ENCODE measurements around the gene PLCL1.

PLCL1 gene

DNA sequence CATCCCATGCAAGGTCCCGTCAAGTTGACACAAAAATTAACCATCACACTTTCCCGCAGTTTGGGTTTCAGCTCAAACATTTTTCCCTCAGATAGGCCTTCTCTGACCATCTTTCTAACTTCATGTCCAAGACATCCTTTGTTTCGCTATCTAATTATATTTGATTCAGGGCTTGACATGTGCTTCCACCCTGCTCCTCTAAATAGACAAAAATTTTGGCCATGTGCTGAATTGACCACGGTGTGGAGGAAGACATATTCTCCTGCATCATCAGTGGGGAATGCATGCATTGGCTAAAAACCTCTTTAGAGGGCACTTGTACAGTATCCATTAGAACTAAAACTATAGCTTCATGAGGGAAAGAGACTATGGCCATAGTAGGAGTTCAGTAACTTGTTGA, 81.2 kb downstream of the PLCL1 start:
- no peaks in the 10 kb centered on the region for H3K9me3 Mint-ChIP-seq
- H3K27ac Mint-ChIP-seq (ENCODE audit: low read depth), result no peak overlapping the region
- DNase-seq (ENCODE audit: low spot score in 2 of 2), result no peak
- H3K4me3 Mint-ChIP-seq, result no peak overlapping the region
- no peak for ATAC-seq (replicated peaks; ENCODE audit: extremely low read depth, poor library complexity, severe bottlenecking)
- no peaks in the 10 kb centered on the region for H3K27me3 Mint-ChIP-seq
- H3K36me3 Mint-ChIP-seq (ENCODE audit: insufficient read depth), result no peaks in the 10 kb centered on the region
- H3K4me1 Mint-ChIP-seq, result no peaks in the 10 kb centered on the region

DNA sequence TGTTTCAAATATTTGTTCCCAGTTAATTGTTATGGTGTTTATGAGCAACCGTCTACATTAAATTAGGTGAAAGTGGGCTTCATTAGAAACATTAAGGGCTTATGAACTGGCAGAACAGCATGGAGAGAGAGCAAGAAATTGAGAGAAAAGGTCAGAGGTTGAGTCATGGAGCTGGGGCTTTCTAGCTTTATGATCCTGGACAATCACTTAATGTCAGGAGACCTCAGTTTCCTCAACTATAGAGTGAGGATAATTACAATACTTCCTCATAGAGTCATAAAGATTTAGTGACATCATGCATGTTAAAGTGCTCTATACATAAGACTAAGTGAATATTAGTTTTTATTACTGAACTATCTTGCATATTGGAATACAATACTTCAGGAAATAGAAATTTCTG, 83.9 kb downstream of the PLCL1 start:
- Mint-ChIP-seq H3K4me1 (no peaks in the 10 kb centered on the region), H3K27me3 (no peaks in the 10 kb centered on the region), H3K27ac (ENCODE audit: low read depth) (no peak overlapping the region), H3K36me3 (ENCODE audit: insufficient read depth) (no peaks in the 10 kb centered on the region), H3K4me3 (no peak overlapping the region), H3K9me3 (no peaks in the 10 kb centered on the region)
- ATAC-seq (replicated peaks; ENCODE audit: extremely low read depth, poor library complexity, severe bottlenecking) (no peak), DNase-seq (ENCODE audit: low spot score in 2 of 2) (no peak)

DNA sequence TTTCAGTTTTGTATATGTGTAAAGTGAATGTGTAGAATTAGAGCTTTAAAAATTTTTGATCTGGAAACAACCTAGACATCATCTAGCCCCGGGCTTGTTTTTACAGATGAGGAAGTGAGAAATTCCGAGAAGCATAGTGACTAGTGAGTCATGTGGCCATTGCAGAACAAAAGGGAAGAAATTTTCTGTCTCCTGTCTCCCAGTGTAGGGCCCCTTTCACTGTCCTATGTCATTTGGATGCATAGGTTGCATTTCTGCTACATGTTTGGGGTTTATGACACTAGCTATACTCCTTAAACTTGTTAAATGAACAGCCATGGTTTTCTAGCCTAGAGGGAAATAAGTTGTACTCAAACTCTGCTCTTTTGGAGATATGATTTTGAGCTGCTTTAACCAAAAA, 84.6 kb downstream of the PLCL1 start:
- Mint-ChIP-seq H3K27ac (ENCODE audit: low read depth) (no peak overlapping the region), H3K9me3 (no peaks in the 10 kb centered on the region), H3K4me1 (no peaks in the 10 kb centered on the region), H3K27me3 (no peaks in the 10 kb centered on the region), H3K36me3 (ENCODE audit: insufficient read depth) (no peaks in the 10 kb centered on the region), H3K4me3 (no peak overlapping the region)
- peak; percentile 32 for ATAC-seq (replicated peaks; ENCODE audit: extremely low read depth, poor library complexity, severe bottlenecking)
- DNase-seq (ENCODE audit: low spot score in 2 of 2), result no peak

DNA sequence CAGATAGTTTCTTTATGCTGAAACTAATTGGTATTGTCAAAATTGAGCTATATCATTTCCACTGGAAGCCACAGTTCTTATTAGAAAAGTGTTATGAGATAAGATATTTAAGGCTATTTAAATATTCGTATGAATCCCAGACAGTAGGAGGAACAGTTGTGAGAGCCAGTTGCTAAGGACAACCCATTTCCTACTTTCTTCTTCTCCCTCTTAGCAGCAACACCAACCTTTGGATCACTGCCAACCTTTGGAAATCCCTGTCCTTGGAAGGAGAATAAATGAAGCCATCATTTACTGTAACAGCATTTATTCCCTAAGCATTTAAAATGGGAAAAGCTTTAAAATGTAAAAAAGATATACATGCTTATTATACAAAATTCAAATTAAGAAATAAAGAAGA, 85.8 kb downstream of the PLCL1 start:
- no peak for DNase-seq (ENCODE audit: low spot score in 2 of 2)
- Mint-ChIP-seq H3K36me3 (ENCODE audit: insufficient read depth) (no peaks in the 10 kb centered on the region), H3K4me3 (no peak overlapping the region), H3K4me1 (no peaks in the 10 kb centered on the region), H3K9me3 (no peaks in the 10 kb centered on the region), H3K27ac (ENCODE audit: low read depth) (no peak overlapping the region), H3K27me3 (no peaks in the 10 kb centered on the region)
- ATAC-seq (replicated peaks; ENCODE audit: extremely low read depth, poor library complexity, severe bottlenecking), result no peak

DNA sequence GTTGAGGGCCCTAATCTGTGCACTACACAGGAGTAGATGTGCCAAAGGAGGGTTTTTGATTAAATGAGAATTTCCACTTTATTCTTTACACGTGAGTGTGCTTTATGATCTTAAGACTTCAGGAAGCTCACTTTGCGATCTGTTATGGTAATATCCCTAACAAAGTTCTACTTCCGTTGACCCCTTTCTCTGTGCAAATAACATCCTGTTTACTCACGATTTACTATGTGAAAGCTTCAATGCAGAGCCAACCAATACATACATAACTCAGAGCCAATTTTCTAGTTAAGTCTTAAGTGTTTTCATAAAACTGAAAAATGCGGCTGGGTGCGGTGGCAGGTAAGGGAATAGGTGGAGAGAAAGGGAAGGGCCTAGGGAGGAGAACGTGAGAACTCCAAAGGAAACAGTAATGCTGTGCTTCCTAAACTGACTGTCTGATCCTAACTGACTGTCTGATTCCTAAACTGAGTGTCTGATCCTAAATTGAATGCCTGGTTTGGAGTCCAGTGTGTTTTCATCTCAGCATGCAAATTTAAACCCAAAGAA, 87.6 kb downstream of the PLCL1 start:
- no peaks in the 10 kb centered on the region for H3K27me3 Mint-ChIP-seq
- no peak for ATAC-seq (replicated peaks; ENCODE audit: extremely low read depth, poor library complexity, severe bottlenecking)
- peak overlapping the region; percentile 0 for H3K4me3 Mint-ChIP-seq
- no peak overlapping the region for H3K27ac Mint-ChIP-seq (ENCODE audit: low read depth)
- DNase-seq (ENCODE audit: low spot score in 2 of 2), result no peak
- no peaks in the 10 kb centered on the region for H3K36me3 Mint-ChIP-seq (ENCODE audit: insufficient read depth)
- H3K4me1 Mint-ChIP-seq, result no peaks in the 10 kb centered on the region
- no peaks in the 10 kb centered on the region for H3K9me3 Mint-ChIP-seq

DNA sequence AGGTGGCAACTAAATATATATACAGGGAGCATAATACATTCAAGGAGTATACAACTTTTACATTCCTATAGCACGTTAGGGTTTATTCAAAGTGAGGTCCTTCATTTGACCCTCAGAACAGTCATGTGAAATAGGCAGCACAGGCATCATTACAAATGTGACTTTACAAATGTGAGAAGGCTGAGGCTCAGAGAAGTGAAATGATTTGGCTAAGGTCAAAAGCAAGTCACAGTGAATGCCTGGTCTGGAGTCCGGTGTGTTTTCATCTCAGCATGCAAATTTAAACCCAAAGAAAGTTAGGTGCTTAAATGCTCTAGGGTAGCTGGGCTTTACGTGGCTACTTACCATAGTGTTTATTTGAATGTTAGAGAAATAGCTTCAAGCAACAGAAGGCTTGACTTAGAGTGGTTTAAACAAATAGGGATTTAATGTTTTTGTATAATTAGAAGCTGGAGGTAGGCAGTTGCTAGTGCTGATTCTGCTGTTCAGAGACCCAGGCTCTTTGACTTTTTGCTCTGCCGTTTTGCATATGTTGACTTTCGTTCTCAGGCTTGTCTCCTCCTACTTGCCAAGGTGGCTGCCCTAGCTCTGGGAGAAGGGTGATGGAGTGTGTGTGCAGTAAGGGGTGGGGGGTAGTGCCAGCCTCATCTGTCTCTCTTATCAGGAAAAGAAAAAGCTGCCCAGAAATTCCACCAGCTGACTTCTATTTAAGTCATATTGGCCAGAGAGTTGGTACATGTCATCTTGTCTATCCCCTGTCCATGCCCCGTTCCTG, 89.2 kb downstream of the PLCL1 start:
- no peak overlapping the region for H3K4me3 Mint-ChIP-seq
- no peak for ATAC-seq (replicated peaks; ENCODE audit: extremely low read depth, poor library complexity, severe bottlenecking)

DNA sequence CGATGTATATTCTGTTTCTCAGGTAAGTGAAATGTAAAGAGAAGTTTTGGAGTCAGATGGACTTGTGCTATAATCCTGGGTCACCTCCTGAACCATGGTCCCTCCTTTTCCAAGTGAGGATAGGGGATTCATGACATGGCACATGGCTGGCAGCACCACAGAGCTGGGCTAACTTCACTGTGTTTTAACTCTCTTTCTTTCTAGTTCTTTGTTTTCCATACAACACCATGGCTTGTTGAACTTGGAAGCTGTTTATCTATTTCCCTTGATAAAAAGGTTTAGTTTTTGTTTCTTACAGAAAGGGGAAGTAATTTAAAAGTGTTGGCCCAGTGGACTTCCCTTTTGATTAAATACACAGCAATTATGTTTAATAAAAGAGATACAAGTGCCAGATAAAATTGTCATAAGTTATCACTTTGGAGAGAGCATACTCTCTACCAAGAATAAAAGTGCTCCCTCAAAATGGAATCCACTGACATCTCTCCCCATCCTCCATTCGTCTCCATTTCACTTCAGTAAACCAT, 90.4 kb downstream of the PLCL1 start:
- Mint-ChIP-seq H3K27ac (ENCODE audit: low read depth) (no peak overlapping the region), H3K4me3 (no peak overlapping the region), H3K36me3 (ENCODE audit: insufficient read depth) (no peaks in the 10 kb centered on the region), H3K4me1 (no peaks in the 10 kb centered on the region), H3K9me3 (no peaks in the 10 kb centered on the region), H3K27me3 (peaks cover 2% of the 10 kb centered on the region)
- ATAC-seq (replicated peaks; ENCODE audit: extremely low read depth, poor library complexity, severe bottlenecking) (no peak), DNase-seq (ENCODE audit: low spot score in 2 of 2) (no peak)

More for the DNA sequence above, 89.2 kb downstream of the PLCL1 start:
- Mint-ChIP-seq H3K9me3 (no peaks in the 10 kb centered on the region), H3K27ac (ENCODE audit: low read depth) (no peak overlapping the region), H3K27me3 (no peaks in the 10 kb centered on the region), H3K4me1 (no peaks in the 10 kb centered on the region), H3K36me3 (ENCODE audit: insufficient read depth) (no peaks in the 10 kb centered on the region)
- no peak for DNase-seq (ENCODE audit: low spot score in 2 of 2)

DNA sequence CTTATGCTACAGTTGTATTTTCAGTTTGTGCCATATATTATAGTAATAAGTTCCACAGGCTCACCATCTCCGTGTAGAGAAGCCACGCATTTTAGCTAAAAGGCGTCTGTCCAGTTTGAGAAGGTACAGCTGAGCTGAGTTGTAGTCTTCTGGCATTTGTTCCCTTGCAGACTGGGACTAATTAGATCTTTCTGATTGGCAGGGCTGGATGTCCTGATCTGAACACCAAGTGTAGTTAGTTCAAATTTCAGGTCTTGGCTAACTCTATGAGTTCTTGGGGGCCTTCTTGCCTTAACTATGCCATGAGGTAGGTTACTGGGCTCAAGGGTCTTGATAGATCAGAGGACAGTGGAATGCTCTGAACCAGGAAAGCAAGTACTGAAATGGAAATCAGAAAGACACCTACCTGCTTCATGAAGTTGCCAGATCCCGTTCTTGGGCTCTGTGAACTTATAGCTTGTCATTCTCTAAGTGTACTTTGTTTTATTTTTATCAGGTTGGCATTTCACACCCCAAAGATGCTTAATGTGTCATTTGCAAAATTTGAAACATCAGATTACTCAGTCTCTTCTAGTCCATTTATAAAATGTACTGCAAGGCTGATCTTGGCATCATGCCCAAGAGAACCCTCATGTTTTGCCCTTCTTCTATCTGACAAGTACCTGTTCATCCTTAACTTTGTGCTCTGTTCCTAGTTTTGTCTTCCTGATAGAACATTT, 93.7 kb downstream of the PLCL1 start:
- ATAC-seq (replicated peaks; ENCODE audit: extremely low read depth, poor library complexity, severe bottlenecking) (no peak), DNase-seq (ENCODE audit: low spot score in 2 of 2) (no peak)
- no peaks in the 10 kb centered on the region for H3K4me1 Mint-ChIP-seq
- peaks cover 13% of the 10 kb centered on the region for H3K27me3 Mint-ChIP-seq
- H3K27ac Mint-ChIP-seq (ENCODE audit: low read depth), result no peak overlapping the region
- no peak overlapping the region for H3K4me3 Mint-ChIP-seq
- H3K9me3 Mint-ChIP-seq, result no peaks in the 10 kb centered on the region
- H3K36me3 Mint-ChIP-seq (ENCODE audit: insufficient read depth), result no peaks in the 10 kb centered on the region

DNA sequence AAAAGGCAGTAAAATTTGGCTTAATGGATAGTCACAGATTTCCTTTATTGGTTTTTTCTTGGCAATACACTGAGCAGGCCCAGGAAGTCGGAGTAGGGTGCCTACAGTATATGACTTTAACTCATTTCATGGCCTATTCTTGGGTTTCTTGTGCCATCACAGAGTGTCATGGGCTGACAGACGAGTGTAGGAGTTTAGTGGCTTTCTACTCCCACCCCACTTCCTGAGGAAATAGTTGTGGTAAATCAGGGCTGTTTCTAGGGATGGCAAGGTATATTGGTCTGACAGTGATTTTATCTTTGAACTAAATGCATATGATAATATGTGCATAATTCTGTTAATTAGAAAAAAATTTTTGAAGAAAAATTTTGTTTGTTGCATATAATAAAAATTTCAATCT, 100.1 kb downstream of the PLCL1 start:
- DNase-seq (ENCODE audit: low spot score in 2 of 2), result no peak
- peaks cover 36% of the 10 kb centered on the region for H3K27me3 Mint-ChIP-seq
- no peaks in the 10 kb centered on the region for H3K36me3 Mint-ChIP-seq (ENCODE audit: insufficient read depth)
- no peak overlapping the region for H3K4me3 Mint-ChIP-seq
- no peaks in the 10 kb centered on the region for H3K4me1 Mint-ChIP-seq
- ATAC-seq (replicated peaks; ENCODE audit: extremely low read depth, poor library complexity, severe bottlenecking), result no peak
- H3K27ac Mint-ChIP-seq (ENCODE audit: low read depth), result no peak overlapping the region
- H3K9me3 Mint-ChIP-seq, result no peaks in the 10 kb centered on the region

DNA sequence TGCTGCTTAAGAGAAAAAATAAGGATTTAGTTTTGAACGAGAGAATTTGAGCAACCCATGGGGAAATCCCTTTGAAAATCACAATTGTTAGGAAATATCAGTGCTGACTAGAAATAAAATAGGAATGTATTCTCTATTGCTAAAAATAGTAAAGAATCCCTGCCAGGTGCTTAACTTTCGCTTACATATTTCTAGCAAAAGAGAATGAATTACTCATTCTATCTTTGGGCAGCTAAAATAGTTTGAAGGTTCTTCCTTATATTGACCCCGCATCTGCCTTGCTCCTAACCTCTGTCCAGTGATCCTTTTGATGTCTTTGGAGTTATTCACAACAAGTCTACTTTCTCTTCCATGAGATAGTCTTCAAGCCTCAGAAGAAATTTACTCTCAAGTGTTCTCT, 103.8 kb downstream of the PLCL1 start:
- Mint-ChIP-seq H3K27me3 (peaks cover 44% of the 10 kb centered on the region), H3K4me3 (no peak overlapping the region), H3K36me3 (ENCODE audit: insufficient read depth) (no peaks in the 10 kb centered on the region), H3K4me1 (no peaks in the 10 kb centered on the region), H3K9me3 (no peaks in the 10 kb centered on the region), H3K27ac (ENCODE audit: low read depth) (no peak overlapping the region)
- ATAC-seq (replicated peaks; ENCODE audit: extremely low read depth, poor library complexity, severe bottlenecking), result no peak
- no peak for DNase-seq (ENCODE audit: low spot score in 2 of 2)

DNA sequence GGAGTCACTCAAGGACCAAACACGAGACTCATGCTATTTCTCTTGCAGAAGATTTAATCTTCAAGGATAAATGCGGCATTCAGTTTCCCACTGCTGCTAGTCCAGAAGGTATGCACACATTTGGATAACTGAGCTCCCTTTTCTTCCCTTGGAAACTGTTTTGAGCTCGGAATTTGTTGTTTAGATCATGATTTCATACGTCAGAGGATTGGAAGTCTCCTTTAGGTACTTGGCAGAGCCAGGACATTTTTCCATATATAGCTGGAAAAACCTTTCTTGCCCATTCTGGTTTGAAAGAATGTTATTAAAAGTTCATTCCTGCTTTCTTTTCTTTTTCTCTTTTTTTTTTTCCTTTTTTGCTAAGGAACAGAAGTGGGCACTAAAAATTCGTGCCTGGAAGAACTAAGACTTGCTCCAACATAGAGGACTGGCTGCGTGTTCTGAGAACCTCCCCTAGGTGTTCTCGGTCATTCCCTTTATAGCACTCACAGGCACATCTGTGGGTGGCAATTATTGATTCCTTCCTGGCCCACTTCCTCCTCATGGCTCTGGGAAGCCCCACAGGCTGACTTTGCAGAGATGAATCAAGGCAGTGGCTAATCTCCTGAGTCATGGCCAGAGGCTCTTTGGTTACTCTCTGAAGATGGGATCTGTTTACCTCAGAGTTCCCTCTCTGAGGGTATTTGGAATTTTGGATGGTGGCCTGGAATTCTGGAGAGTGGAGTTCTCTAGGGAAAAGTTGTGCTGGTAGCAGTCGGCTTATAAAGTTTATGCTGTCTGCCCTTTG, 104.8 kb downstream of the PLCL1 start:
- no peaks in the 10 kb centered on the region for H3K4me1 Mint-ChIP-seq
- H3K36me3 Mint-ChIP-seq (ENCODE audit: insufficient read depth), result no peaks in the 10 kb centered on the region
- DNase-seq (ENCODE audit: low spot score in 2 of 2) (no peak), ATAC-seq (replicated peaks; ENCODE audit: extremely low read depth, poor library complexity, severe bottlenecking) (no peak)
- no peak overlapping the region for H3K27ac Mint-ChIP-seq (ENCODE audit: low read depth)
- H3K9me3 Mint-ChIP-seq, result no peaks in the 10 kb centered on the region
- H3K27me3 Mint-ChIP-seq, result peaks cover 44% of the 10 kb centered on the region
- H3K4me3 Mint-ChIP-seq, result no peak overlapping the region

DNA sequence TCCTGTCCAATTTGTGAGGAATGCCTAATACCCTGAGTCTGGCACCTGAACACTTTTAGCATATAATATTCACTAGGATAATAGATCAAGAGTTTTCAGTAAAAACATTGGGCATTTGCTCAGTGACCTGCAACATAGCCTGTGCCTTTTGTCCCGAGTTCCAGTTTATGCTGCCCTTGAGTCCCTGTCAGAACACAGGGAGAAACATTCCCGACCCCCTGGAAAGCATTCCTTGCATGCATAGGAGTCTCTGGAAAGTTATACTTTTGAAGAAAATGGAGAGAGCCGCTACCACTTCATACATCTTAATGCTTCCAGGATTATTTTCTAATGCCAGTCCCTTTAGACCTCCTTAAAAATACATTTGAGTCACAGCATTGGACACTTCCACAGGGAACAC, 107.3 kb downstream of the PLCL1 start:
- DNase-seq (ENCODE audit: low spot score in 2 of 2) (no peak), ATAC-seq (replicated peaks; ENCODE audit: extremely low read depth, poor library complexity, severe bottlenecking) (no peak)
- no peaks in the 10 kb centered on the region for H3K4me1 Mint-ChIP-seq
- H3K27ac Mint-ChIP-seq (ENCODE audit: low read depth), result no peak overlapping the region
- H3K27me3 Mint-ChIP-seq, result peaks cover 43% of the 10 kb centered on the region
- no peaks in the 10 kb centered on the region for H3K9me3 Mint-ChIP-seq
- H3K36me3 Mint-ChIP-seq (ENCODE audit: insufficient read depth), result no peaks in the 10 kb centered on the region
- no peak overlapping the region for H3K4me3 Mint-ChIP-seq
